Activated naive CD4-positive, alpha-beta T cell treated with Interleukin-2 at 50 U/mL for 16 hours (primary cell): ENCODE results near the gene HERC4.

Experiments
- DNase-seq: peaks from one replicate; pipeline ENCODE4 v3.0.0-alpha.2; 2020

Gene HERC4

GRCh38 chr10:68074775-68075549 is at the start of gene HERC4:
Gene HERC4 (minus strand): TSS chr10:68075283. CDS start chr10:68073108, 2,175 bp downstream.
- DNase-seq: peak; percentile 90

- DNase-seq: no peak
Measured at GRCh38 chr10:68124718-68125117, 49.6 kb upstream of the HERC4 start.

GRCh38 chr10:68121852-68122251 is 46.8 kb upstream of the HERC4 start:
- DNase-seq: no peak

- DNase-seq: no peak
Measured at GRCh38 chr10:68121020-68121743, 46.1 kb upstream of the HERC4 start.

GRCh38 chr10:68118657-68119056 is 43.6 kb upstream of the HERC4 start:
- DNase-seq: no peak

- DNase-seq: no peak
Measured at GRCh38 chr10:68112837-68113236, 37.8 kb upstream of the HERC4 start.

GRCh38 chr10:68111584-68111983 is 36.5 kb upstream of the HERC4 start:
- DNase-seq: no peak

- no peak for DNase-seq
Measured at GRCh38 chr10:68110027-68110426, 34.9 kb upstream of the HERC4 start.

GRCh38 chr10:68109331-68109730 is 34.2 kb upstream of the HERC4 start, which contains the start of gene MYPN:
Gene MYPN (plus strand): TSS chr10:68109488. CDS start chr10:68121439, 11,951 bp downstream.
- no peak for DNase-seq

- DNase-seq: no peak
Measured at GRCh38 chr10:68108653-68109052, 33.6 kb upstream of the HERC4 start.

GRCh38 chr10:68108051-68108450 is 33.0 kb upstream of the HERC4 start:
- DNase-seq: no peak

- DNase-seq: no peak
Measured at GRCh38 chr10:68107651-68108050, 32.6 kb upstream of the HERC4 start.

GRCh38 chr10:68106656-68107055 is 31.6 kb upstream of the HERC4 start:
- no peak for DNase-seq

- DNase-seq: no peak
Measured at GRCh38 chr10:68105820-68106219, 30.7 kb upstream of the HERC4 start.

- DNase-seq: no peak
Measured at GRCh38 chr10:68103901-68104300, 28.8 kb upstream of the HERC4 start.

GRCh38 chr10:68103261-68103878 is 28.3 kb upstream of the HERC4 start:
- no peak for DNase-seq

- DNase-seq: no peak
Measured at GRCh38 chr10:68101066-68101465, 26.0 kb upstream of the HERC4 start.

GRCh38 chr10:68099736-68100135 is 24.7 kb upstream of the HERC4 start:
- no peak for DNase-seq

GRCh38 chr10:68096913-68097516 is 21.9 kb upstream of the HERC4 start:
- DNase-seq: no peak

- DNase-seq: no peak
Measured at GRCh38 chr10:68095153-68095552, 20.1 kb upstream of the HERC4 start.

GRCh38 chr10:68092512-68092911 is 17.4 kb upstream of the HERC4 start:
- no peak for DNase-seq

GRCh38 chr10:68090586-68090985 is 15.5 kb upstream of the HERC4 start:
- no peak for DNase-seq

- no peak for DNase-seq
Measured at GRCh38 chr10:68088740-68089139, 13.7 kb upstream of the HERC4 start.
